OCI-M2 (cell line): Measurements from ENCODE around the gene HOXB8.

Experiments
- DNase-seq: peaks from one replicate; lab custom pipeline; 2025; ENCODE audit not compliant: unreplicated experiment; lab: John Stamatoyannopoulos, UW

The HOXB8 gene

DNA sequence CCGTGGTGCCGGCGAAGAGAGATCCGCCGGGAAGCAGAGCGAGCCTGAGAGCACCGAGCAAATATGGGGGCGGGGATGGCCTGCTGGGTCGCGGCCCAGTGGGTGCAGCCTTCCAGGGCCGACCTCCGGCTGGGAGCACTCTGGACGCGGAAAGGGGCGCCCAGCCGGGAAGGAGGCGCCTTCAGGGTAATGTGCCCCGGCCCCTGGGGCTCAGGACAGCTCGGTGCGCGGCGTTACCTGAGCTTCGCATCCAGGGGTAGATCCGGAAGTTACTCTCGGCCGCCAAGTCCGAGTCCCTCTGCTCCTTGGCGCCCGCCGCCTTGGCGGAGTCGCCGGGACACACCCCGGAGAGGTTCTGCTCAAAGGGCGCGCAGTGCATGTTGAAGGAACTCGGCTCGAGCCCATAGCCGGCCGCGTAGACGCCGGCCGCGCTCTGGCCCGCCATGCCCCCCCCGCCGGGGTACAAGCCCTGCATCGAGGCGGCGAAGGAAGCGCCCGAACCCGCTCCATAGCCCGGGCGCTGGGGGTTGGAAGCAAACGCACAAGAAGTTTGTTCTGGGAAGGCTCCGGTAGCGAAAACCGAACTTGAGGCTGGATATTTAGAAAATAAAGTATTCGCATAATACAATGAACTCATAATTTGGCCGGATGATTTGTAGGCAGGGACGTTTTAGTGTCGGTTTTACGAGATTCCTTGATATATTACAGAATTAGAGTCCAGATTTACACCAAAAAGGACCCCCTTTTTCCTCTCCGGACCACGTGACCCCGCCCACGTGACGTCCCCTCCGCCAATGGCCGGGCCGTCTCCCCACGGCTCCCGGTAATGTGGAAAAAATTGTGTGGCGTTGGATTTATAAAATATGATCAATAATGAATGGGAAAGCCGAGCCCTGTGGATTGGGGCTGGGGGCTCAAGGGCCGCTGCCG is 4.5 kb downstream of the HOXB8 start, which contains the start of gene HOXB7:
Gene HOXB7 (minus strand): TSS at position 736 of the 930 bp plus-strand sequence. CDS start 99 bp downstream, at position 637.
- no peak for DNase-seq

DNA sequence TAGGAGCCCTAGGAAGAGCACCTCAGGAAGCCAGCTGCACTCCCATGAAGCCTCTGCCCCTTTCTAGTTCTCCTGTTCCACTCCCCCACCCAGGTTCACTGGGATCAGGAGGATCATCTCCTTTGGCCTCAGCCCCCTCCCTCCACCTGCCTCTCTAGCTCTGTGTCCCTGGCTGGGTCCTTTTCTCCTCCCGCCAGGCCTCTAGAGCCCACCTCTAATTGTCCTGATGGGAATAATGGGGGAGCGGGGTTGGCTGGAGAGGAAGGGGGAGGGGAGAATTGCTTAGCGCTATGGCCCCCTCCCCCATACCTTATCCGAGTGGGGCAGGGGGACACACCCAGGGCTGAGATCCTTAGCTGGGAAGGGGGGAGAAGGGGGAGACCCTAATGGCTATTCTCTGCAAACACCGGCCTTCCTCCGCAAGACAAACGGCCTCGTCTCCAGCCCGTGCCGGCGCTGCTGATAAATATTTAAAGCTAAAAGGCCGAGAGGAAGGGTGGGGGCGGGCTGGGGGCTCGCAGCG is 5.3 kb downstream of the HOXB8 start:
- DNase-seq = no peak

GRCh38 chr17:48609033-48609432 is 6.1 kb downstream of the HOXB8 start:
- DNase-seq = no peak

- DNase-seq = no peak
Measured at GRCh38 chr17:48608494-48608834, 6.6 kb downstream of the HOXB8 start.

GRCh38 chr17:48606892-48607614 is 8.0 kb downstream of the HOXB8 start:
- DNase-seq = no peak

DNA sequence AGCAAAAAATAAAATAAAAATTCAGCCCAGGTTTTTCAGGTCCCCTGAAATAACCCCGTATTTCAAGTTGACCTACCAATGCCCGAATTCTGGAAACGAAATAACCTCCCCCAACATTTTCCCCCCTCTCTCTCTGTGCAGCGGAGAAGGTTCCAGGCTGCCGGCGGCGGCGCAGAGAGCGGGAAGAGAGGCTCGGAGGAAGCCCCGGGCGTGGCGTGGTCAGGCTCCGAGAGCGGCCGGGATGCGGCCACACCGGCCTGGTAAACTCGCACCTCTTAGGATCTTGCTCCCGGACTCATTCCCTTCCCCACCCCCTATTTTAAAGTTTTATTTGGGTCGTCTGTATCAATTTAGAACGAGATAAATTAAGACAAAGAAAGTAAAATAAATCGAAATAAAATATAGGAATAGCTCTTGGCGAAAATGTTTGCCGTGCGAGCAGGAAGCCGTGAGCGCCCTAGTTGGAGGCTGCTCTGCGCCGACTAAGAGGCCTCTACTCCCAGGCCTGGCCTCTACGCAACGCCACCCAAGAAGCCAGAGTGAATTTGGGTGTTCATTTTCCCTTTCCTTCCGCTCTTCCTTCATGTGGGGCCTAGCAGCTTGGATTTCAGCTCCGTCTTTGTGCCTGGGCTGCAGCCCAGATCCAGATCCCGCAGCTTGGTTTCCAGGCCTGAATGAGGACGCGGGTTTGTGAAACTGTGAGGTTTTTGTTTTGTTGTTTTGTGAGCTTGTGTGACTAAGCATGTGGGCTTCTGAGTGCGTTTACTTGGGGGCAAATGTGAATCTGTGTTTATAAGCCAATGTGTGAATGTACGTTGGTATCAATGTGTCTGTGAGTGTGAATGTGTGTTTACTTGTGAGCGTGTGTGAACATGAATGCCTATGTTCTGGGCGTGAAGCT is 8.9 kb downstream of the HOXB8 start:
- no peak for DNase-seq

GRCh38 chr17:48605409-48605919 is 9.6 kb downstream of the HOXB8 start:
- no peak for DNase-seq

DNA sequence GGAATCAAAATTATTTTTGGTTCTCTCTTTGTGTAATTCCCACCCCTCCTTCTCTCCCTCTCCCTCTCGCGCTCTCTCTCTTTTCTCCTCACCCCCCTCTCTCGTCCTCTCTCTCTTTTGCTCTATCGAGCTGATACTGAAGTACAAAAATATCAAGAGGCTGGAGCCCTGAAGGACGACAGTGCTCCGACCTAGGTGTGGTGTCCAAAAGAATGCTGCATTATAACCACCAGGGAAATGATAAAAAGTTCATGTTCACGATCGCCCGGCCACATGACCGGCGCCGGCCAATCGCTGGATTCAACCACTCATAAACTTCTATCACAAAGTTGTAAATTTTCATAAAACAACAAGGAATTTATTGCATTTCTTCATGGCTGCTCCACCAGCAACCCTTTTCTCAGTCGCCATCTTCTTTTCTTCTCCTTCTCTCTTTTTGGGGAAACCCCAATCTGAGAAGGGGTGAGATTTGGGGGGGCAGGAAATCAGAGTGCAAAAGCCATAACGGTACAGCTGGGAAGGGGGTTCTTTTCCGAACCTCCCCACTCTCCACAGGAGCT is 10.2 kb downstream of the HOXB8 start, which contains the start of gene HOXB6:
Gene HOXB6 (minus strand): TSS at position 217 of the 560 bp plus-strand sequence. CDS start 6,836 bp downstream, outside the sequence.
- no peak for DNase-seq

DNA sequence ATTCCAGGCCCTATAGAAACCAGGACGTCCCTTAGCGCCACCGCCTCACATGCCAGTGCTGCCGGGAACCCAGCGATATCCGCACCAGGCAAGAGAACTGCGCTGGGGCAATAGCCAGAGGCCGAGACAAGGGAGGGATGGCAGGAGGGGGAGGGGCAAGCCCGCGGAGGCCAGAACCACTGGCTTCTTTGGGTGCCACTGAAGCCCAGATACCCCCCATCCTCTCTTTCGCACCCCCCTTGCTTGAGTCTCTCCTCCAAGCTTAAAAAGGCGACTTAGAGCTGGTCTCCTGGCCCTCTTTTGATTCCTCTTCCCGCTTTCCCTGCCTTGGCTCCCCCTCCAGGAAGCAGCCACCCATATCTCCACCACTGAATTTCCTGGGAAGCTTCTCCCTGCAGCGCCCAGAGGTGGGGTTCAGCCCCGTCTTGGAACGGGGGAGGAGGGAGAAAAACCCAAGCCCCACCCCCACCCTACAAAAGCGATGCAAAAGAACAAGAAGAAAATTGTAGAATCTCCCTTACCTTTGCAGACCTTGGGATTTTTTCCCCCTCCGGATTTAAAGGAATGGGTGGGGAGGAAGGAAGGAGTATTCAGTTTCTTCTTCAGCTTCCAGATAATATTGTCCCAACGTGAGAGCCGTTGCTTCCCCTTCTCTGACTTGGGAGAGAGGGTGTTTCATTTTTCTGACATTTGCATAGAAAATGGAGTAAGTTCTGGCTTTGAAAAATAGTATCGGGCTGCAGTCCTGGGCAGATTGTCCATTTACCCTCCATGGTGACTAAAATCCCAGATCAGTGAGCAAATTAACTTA is 10.9 kb downstream of the HOXB8 start:
- DNase-seq = no peak

- no peak for DNase-seq
Measured at GRCh38 chr17:48601539-48602425, 13.3 kb downstream of the HOXB8 start.

- DNase-seq = no peak
Measured at GRCh38 chr17:48601207-48601538, 13.9 kb downstream of the HOXB8 start.

GRCh38 chr17:48600244-48601098 is 14.6 kb downstream of the HOXB8 start:
- DNase-seq = no peak

GRCh38 chr17:48599354-48599753 is 15.7 kb downstream of the HOXB8 start:
- DNase-seq = no peak

DNA sequence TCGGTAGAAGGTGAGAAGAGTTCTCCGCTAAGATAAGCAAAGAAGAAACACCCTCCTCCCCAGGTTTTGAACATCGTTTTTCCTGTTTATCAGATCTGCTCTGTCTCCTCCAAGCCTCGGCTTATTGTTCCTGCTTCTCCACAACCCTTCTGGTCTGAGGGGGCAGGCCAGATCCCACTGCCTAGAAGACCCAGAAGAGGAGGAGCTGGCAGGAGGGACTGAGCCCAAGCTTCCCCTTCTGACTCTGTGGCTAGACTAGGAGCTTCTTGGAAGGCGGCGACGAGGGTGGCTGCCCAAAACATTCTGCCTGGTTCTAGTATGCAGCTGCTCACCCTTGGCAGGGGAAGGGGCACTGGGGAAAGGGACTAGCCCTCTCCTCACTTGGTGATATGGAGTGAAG is 16.4 kb downstream of the HOXB8 start:
- no peak for DNase-seq

DNA sequence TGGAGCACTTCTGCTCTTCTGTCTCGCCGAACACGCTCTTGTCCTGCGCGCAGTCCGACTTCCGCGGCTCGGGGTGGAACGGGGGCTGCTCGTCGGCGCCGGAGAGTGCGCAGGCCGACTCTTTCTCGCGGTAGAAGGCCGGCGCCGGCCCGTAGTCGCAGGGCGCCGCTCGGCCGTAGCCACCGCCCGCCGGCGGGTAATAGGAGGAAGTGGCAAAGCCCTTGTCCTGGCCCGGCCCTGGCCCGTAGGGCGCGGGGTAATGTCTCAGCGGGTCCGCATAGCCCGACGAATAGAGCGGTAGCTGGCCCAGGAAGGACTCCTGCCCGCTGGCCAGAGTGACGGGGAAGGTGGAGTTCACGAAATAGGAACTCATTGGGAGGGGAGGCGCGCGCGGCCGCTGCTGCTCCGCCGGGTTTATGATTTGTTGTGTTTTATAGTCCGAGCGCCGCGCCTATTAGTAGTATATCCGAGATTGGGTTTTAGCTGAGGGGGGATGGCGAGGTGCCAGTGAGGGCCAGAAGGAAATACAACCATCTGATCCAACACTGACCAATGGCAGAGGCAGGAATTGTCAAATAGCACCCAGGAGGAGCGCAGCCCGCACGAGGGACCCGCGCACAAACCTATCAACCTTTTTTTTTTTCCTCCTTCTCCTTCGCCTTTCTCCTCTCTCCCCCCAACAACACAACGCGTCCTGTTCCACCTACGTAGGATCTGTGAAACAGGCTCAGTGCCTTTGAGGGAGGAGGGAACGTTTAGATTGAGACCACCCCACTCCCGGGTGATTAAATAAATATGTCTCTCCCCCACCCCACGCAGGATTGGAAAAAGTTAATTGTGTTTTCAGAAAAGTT is 17.1 kb downstream of the HOXB8 start:
- no peak for DNase-seq

DNA sequence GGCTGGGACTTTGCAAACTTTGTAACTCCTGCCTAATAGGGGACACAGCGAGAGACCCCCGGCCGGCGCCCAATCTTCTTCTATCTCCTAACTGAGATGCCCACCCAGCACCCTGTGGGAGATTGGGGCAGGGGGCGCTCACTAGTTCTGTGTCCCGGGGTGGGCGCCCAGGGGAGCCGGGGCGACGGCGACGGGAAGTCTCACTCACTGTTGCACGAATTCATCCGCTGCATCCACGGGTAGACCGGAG is 17.6 kb downstream of the HOXB8 start:
- no peak for DNase-seq
